ENCODE results near the gene MS4A2. TPM values are rescaled to one million over a fixed set of nuclear protein-coding genes. Genes with fewer than 3 reads are reported as not detected.

Gene MS4A2
- total RNA-seq, 1 experiment from 2014 or later = not detected

GRCh38 chr11:60100516-60100915, 12.1 kb downstream of the MS4A2 start:
- H3K9ac ChIP-seq (ENCODE audit: low read length) = no peak overlapping the region
- DNase-seq (ENCODE audit: low read depth, low spot score) (no peak), ATAC-seq (no peak)
- RAD21 ChIA-PET (ENCODE audit: low non-redundant PET in 1 of 2, low total read pairs in 2 of 2, uncharacterized antibody in 2 of 2, unreplicated experiment in 2 of 2) = no interaction called here
- H4K20me1 ChIP-seq (ENCODE audit: insufficient read depth) = no peaks in the 10 kb centered on the region
- H3K27ac ChIP-seq (ENCODE audit: low read depth, low read length) = no peak overlapping the region
- no peaks in the 10 kb centered on the region for H3K27me3 ChIP-seq (ENCODE audit: insufficient read depth, low read length)
- no peaks in the 10 kb centered on the region for H3K36me3 ChIP-seq (ENCODE audit: control insufficient read depth in 1 of 2, insufficient read depth in 2 of 2, low read length in 2 of 2)
- H3K9me2 ChIP-seq (ENCODE audit: insufficient read depth) = no peaks in the 10 kb centered on the region
- no peak overlapping the region for H3K4me2 ChIP-seq (ENCODE audit: low read length)
- no peak for TF ChIP-seq FOSL1 (IDR thresholded peaks at IDR 0.05; ENCODE audit: low read depth)
- no peak for TF ChIP-seq EZH2 (IDR thresholded peaks at IDR 0.05)
- TF ChIP-seq EZH2phosphoT487 (IDR thresholded peaks at IDR 0.05; ENCODE audit: borderline replicate concordance) = no peak
- TF ChIP-seq JUND (IDR thresholded peaks at IDR 0.05) = no peak
- no peak for TF ChIP-seq MAX (IDR thresholded peaks at IDR 0.05)
- TF ChIP-seq, protein P1, sequence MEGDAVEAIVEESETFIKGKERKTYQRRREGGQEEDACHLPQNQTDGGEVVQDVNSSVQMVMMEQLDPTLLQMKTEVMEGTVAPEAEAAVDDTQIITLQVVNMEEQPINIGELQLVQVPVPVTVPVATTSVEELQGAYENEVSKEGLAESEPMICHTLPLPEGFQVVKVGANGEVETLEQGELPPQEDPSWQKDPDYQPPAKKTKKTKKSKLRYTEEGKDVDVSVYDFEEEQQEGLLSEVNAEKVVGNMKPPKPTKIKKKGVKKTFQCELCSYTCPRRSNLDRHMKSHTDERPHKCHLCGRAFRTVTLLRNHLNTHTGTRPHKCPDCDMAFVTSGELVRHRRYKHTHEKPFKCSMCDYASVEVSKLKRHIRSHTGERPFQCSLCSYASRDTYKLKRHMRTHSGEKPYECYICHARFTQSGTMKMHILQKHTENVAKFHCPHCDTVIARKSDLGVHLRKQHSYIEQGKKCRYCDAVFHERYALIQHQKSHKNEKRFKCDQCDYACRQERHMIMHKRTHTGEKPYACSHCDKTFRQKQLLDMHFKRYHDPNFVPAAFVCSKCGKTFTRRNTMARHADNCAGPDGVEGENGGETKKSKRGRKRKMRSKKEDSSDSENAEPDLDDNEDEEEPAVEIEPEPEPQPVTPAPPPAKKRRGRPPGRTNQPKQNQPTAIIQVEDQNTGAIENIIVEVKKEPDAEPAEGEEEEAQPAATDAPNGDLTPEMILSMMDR (IDR thresholded peaks at IDR 0.05 in 2 of 3, conservative IDR thresholded peaks at IDR 0.05 in 1 of 3; ENCODE audit: borderline replicate concordance in 1 of 3, insufficient read depth in 1 of 3, low read depth in 2 of 3, low read length in 2 of 3) = no peak
- no peak for TF ChIP-seq YY1 (IDR thresholded peaks at IDR 0.05; ENCODE audit: extremely low read depth, insufficient replicate concordance, low read depth, low read length)
- TF ChIP-seq ELF1 (IDR thresholded peaks at IDR 0.05; ENCODE audit: borderline replicate concordance, low read depth) = no peak
- TF ChIP-seq CEBPB (IDR thresholded peaks at IDR 0.05; ENCODE audit: low read depth) = no peak
- TF ChIP-seq ZNF274 (IDR thresholded peaks at IDR 0.05; ENCODE audit: low read depth, low read length) = no peak
- TF ChIP-seq POLR2AphosphoS5 (IDR thresholded peaks at IDR 0.05; ENCODE audit: low read depth, low read length) = no peak
- TF ChIP-seq TCF7L2 (IDR thresholded peaks at IDR 0.05; ENCODE audit: borderline replicate concordance, extremely low read depth, insufficient read depth, insufficient read length) = no peak
- TF ChIP-seq, protein P2, sequence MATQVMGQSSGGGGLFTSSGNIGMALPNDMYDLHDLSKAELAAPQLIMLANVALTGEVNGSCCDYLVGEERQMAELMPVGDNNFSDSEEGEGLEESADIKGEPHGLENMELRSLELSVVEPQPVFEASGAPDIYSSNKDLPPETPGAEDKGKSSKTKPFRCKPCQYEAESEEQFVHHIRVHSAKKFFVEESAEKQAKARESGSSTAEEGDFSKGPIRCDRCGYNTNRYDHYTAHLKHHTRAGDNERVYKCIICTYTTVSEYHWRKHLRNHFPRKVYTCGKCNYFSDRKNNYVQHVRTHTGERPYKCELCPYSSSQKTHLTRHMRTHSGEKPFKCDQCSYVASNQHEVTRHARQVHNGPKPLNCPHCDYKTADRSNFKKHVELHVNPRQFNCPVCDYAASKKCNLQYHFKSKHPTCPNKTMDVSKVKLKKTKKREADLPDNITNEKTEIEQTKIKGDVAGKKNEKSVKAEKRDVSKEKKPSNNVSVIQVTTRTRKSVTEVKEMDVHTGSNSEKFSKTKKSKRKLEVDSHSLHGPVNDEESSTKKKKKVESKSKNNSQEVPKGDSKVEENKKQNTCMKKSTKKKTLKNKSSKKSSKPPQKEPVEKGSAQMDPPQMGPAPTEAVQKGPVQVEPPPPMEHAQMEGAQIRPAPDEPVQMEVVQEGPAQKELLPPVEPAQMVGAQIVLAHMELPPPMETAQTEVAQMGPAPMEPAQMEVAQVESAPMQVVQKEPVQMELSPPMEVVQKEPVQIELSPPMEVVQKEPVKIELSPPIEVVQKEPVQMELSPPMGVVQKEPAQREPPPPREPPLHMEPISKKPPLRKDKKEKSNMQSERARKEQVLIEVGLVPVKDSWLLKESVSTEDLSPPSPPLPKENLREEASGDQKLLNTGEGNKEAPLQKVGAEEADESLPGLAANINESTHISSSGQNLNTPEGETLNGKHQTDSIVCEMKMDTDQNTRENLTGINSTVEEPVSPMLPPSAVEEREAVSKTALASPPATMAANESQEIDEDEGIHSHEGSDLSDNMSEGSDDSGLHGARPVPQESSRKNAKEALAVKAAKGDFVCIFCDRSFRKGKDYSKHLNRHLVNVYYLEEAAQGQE (IDR thresholded peaks at IDR 0.05; ENCODE audit: low read depth) = no peak
- no peak for TF ChIP-seq ZBTB33 (IDR thresholded peaks at IDR 0.05; ENCODE audit: extremely low read depth, insufficient replicate concordance, low read length)
- H3K4me3 ChIP-seq (replicated peaks in 1 of 2; ENCODE audit: low read depth in 1 of 2, low read length in 2 of 2) = no peak overlapping the region
- POLR2A ChIA-PET = no interaction called here
- H3K79me2 ChIP-seq (ENCODE audit: insufficient read depth, low read length) = no peaks in the 10 kb centered on the region
- BruUV-seq (replicated peaks) = no TSS peak
- CTCF ChIA-PET = no interaction called here
- H3K9me3 ChIP-seq (ENCODE audit: control insufficient read depth in 1 of 2, insufficient read depth in 1 of 2, low read depth in 1 of 2, low read length in 2 of 2) = no peaks in the 10 kb centered on the region
- H3K4me1 ChIP-seq (ENCODE audit: control insufficient read depth in 1 of 2, insufficient read depth in 2 of 2, low read length in 2 of 2) = no peaks in the 10 kb centered on the region
- H2AFZ ChIP-seq (ENCODE audit: low read depth, low read length, poor library complexity, severe bottlenecking) = no peak overlapping the region
- intact Hi-C loops (cut with micrococcal nuclease) = no loop called here

All from HCT116 (cell line).